K562 (cell line): Measurements from ENCODE around the gene GCK. TPM values are rescaled to one million over a fixed set of nuclear protein-coding genes. Genes with fewer than 3 reads are reported as not detected.

Experiments
- ATAC-seq: fragments of 200-7000 bp; cut with Tn5 transposase; 3 replicates; pipeline ENCODE4 v1.9.1; 2020; ENCODE audit warnings: moderate library complexity
- BruUV-seq: library from RNA; stranded (reverse); fragments of 400-500 nt; replicated peaks from 2 replicates; lab custom pipeline; 2021; lab: Mats Ljungman, UMichigan
- CTCF ChIA-PET: fragments of 300-600 bp; formaldehyde crosslinking; extraction: SDS; loops from one replicate; lab custom pipeline; 2021; ENCODE audit warnings: low intra/inter-chr PET ratio; lab: Yijun Ruan, JAX
- POLR2A ChIA-PET: fragments of 300-600, 350-650 bp; sonication (Branson Sonifier 250); formaldehyde crosslinking; extraction: SDS; loops from one replicate; lab custom pipeline; 2021; ENCODE audit warnings: antibody characterized with exemption, inconsistent platforms; lab: Yijun Ruan, JAX
- DNase-seq, 4 experiments: peaks; one replicate each; pipeline versions ENCODE4 v3.0.0 to v3.0.0-alpha.2; 2011 to 2018; ENCODE audit warnings: low spot score in 3 of 4, mixed read lengths in 3 of 4; ENCODE audit errors: extremely low read depth in 1 of 4
- FAIRE-seq: peaks from 2 replicates; lab custom pipeline; 2011; peaks lifted over from hg19 to GRCh38; lab: Jason Lieb, UNC
- H2AFZ ChIP-seq: 2 replicates; pipeline ENCODE4 v1.6.0; 2011; ENCODE audit warnings: low read depth, low read length, control low read depth, inconsistent platforms
- H3K27ac ChIP-seq: fragments of 200-600 bp; 3 replicates; pipeline ENCODE4 v1.8.0; 2011; ENCODE audit warnings: low read depth, mild to moderate bottlenecking, control low read depth, inconsistent platforms, low read length, moderate library complexity, mixed read lengths; ENCODE audit errors: extremely low read depth
- H3K27me3 ChIP-seq, 2 experiments: fragments of 300-600 bp in 1 of 2; 2 replicates in 1 of 2; 3 replicates in 1 of 2; pipeline versions ENCODE4 v1.6.0 to v1.8.0; 2011; ENCODE audit warnings: inconsistent platforms in 2 of 2, low read length in 2 of 2, mild to moderate bottlenecking in 1 of 2, mixed read lengths in 1 of 2, moderate library complexity in 1 of 2; ENCODE audit not compliant: control insufficient read depth in 2 of 2, insufficient read depth in 2 of 2
- H3K36me3 ChIP-seq: fragments of 300-600 bp; 3 replicates; pipeline ENCODE4 v1.8.0; 2011; ENCODE audit warnings: mild to moderate bottlenecking, low read length, inconsistent platforms; ENCODE audit not compliant: control insufficient read depth, insufficient read depth
- H3K4me1 ChIP-seq, 2 experiments: fragments of 200-600 bp in 1 of 2; replicated peaks in 1 of 2; 2 replicates in 1 of 2; 3 replicates in 1 of 2; pipeline versions ENCODE4 v1.5.1 to v1.8.0; 2011; ENCODE audit warnings: inconsistent platforms in 2 of 2, low read length in 2 of 2, mild to moderate bottlenecking in 1 of 2, mixed read lengths in 1 of 2, moderate library complexity in 1 of 2; ENCODE audit not compliant: control insufficient read depth in 2 of 2, insufficient read depth in 2 of 2
- H3K4me2 ChIP-seq: 2 replicates; pipeline ENCODE4 v1.6.1; 2011; ENCODE audit warnings: low read length, control low read depth, inconsistent platforms, mixed read lengths; ENCODE audit not compliant: insufficient read depth
- H3K4me3 ChIP-seq: fragments of 200-600 bp; sonication (generic), shearing (Covaris generic); 2 replicates; pipeline ENCODE4 v1.5.1; 2016; ENCODE audit warnings: control low read depth, inconsistent platforms
- H3K79me2 ChIP-seq: fragments of 200-600 bp; 3 replicates; pipeline ENCODE4 v1.8.0; 2011; ENCODE audit warnings: low read length, inconsistent platforms; ENCODE audit not compliant: control insufficient read depth, insufficient read depth
- H3K9ac ChIP-seq, 2 experiments: 2 replicates each; pipeline versions ENCODE4 v1.6.0 to v1.6.1; 2011; ENCODE audit warnings: low read depth in 2 of 2, low read length in 2 of 2, control low read depth in 1 of 2, inconsistent platforms in 1 of 2, mild to moderate bottlenecking in 1 of 2, mixed read lengths in 1 of 2; ENCODE audit not compliant: insufficient read depth in 1 of 2
- H3K9me1 ChIP-seq: one replicate; pipeline ENCODE4 v1.6.0; 2011; ENCODE audit warnings: inconsistent platforms, mild to moderate bottlenecking, low read length, moderate library complexity; ENCODE audit not compliant: control insufficient read depth, insufficient read depth
- H3K9me3 ChIP-seq: replicated peaks from 2 replicates; pipeline ENCODE4 v1.5.1; 2011; ENCODE audit warnings: low read depth, low read length, inconsistent platforms; ENCODE audit not compliant: control insufficient read depth, insufficient read depth
- H4K20me1 ChIP-seq: replicated peaks from 2 replicates; pipeline ENCODE4 v1.6.1; 2011; ENCODE audit warnings: low read length, inconsistent platforms, mixed read lengths; ENCODE audit not compliant: control insufficient read depth, insufficient read depth
- BRF1 ChIP-seq: IDR thresholded peaks from 3 replicates; pipeline ENCODE4 v1.6.1; 2011; ENCODE audit warnings: borderline replicate concordance, mild to moderate bottlenecking; ENCODE audit not compliant: insufficient read length; ENCODE audit errors: extremely low read depth
- MAX ChIP-seq: sonication (generic); formaldehyde crosslinking; IDR thresholded peaks from 2 replicates; pipeline ENCODE4 v1.9.0; 2022; ENCODE audit warnings: mild to moderate bottlenecking, missing genetic modification reagents
- POLR2G ChIP-seq: fragments of 200-400 bp; formaldehyde crosslinking; IDR thresholded peaks from 2 replicates; pipeline ENCODE4 v1.6.1; 2017; ENCODE audit warnings: low read depth, mild to moderate bottlenecking, antibody characterized with exemption, low read length, moderate library complexity
- RBM22 ChIP-seq: fragments of 200-400 bp; formaldehyde crosslinking; IDR thresholded peaks from 2 replicates; pipeline ENCODE4 v1.6.1; 2018; ENCODE audit warnings: low read length, low read depth; ENCODE audit not compliant: poor library complexity, severe bottlenecking
- RCOR1 ChIP-seq, 2 experiments: IDR thresholded peaks; 2 replicates each; pipeline ENCODE4 v1.6.1; 2012; ENCODE audit warnings: low read depth in 2 of 2, low read length in 2 of 2, borderline replicate concordance in 1 of 2, improper control_type of control experiment in 1 of 2
- ZNF740 ChIP-seq, 3 experiments: fragments of 200-800 bp in 1 of 3; sonication (Bioruptor generic) in 1 of 3; sonication (generic) in 1 of 3; formaldehyde crosslinking in 1 of 3; IDR thresholded peaks; 2 replicates each; pipeline versions ENCODE4 v1.6.1 to v1.8.0; 2016 to 2022; ENCODE audit warnings: mild to moderate bottlenecking in 2 of 3, missing compliant biosample characterization in 2 of 3, missing genetic modification characterization in 2 of 3, missing genetic modification reagents in 1 of 3
- WGBS: fragments of 100-300 bp; shearing (Covaris generic); methylation state at CpG from one replicate; pipeline ENCODE4 v1.1.6; 2016; ENCODE audit warnings: low coverage, mixed read lengths; ENCODE audit not compliant: insufficient coverage; ENCODE audit errors: missing lambda C conversion rate; 5-methylcytosine and 5-hydroxymethylcytosine counted together
- in situ Hi-C: fragments of 300-500 bp; cut with MboI; formaldehyde crosslinking; loops from 4 replicates; pipeline ENCODE4 v1.15.0; 2018; ENCODE audit warnings: inconsistent platforms, mixed read lengths
- intact Hi-C: fragments of 100-400 bp; cut with micrococcal nuclease; formaldehyde crosslinking; loops from 2 replicates; pipeline ENCODE4 v1.14.2; 2022
- polyA plus RNA-seq, 8 experiments: library from polyadenylated mRNA; depleted of rRNA in 4 of 8; stranded (reverse) in 5 of 8; unstranded in 3 of 8; fragments of >200 nt; fragmentation: Nextera tagmentation in 2 of 8; fragmentation: Illumina TruSeq in 1 of 8; extraction: Ambion mirVana in 2 of 8; extraction: Trizol in 1 of 8; gene quantifications; 2 replicates each; pipeline versions ENCODE4 v1.2.1 to v1.2.3, GENCODE V29; 2011 to 2014; ENCODE audit warnings: inconsistent platforms in 1 of 8, missing spikeins in 1 of 8
- total RNA-seq, 7 experiments: library from RNA; depleted of rRNA in 6 of 7; stranded (reverse); fragments of >200 nt in 6 of 7; fragmentation: Illumina TruSeq in 2 of 7; extraction: Trizol in 2 of 7; gene quantifications; 2 replicates each; pipeline versions ENCODE4 v1.2.1 to v1.2.3, GENCODE V29; 2011 to 2021; ENCODE audit warnings: low replicate concordance in 1 of 7

GCK gene
- total and polyA plus RNA-seq, 9 of the 15 experiments (the other 6 are each of a cell fraction or from before 2014, with no cell fraction given) = 0.11 to 0.55 (median 0.16) TPM; not detected in 3

- in situ Hi-C loops (no loop called here), intact Hi-C loops (no loop called here)
- H3K36me3 ChIP-seq = peaks cover 26% of the 10 kb centered on the region; the same call in 2 of the 3 replicates
- H2AFZ ChIP-seq = no peak overlapping the region
- DNase-seq (peak in 2 of 4 experiments; percentile 28 to 36), FAIRE-seq (no peak), ATAC-seq (no peak)
- H3K4me3 ChIP-seq = no peak overlapping the region
- WGBS = 16% methylated on average over 16 of the region's 16 CpGs
- H3K27me3 ChIP-seq = peaks cover 2 to 32% of the 10 kb centered on the region in 2 experiments; a peak in 3 of 5 replicates
- TF ChIP-seq MAX (CRISPR knock-in tag) (peak; percentile 40; the same call in 1 of the 2 replicates), POLR2G (peak; percentile 69), ZNF740 (CRISPR knock-in tag; IDR thresholded peaks at IDR 0.05) (peak; percentile 32; the same call in 1 of the 2 replicates), ZNF740 (tag; IDR thresholded peaks at IDR 0.05) (no peak), RCOR1 (IDR thresholded peaks at IDR 0.05; ENCODE audit: borderline replicate concordance in 1 of 2, low read depth in 2 of 2, low read length in 2 of 2) (no peak), RBM22 (peak; percentile 18), BRF1 (no peak)
- H3K79me2 ChIP-seq = no peaks in the 10 kb centered on the region
- H4K20me1 ChIP-seq = peaks cover 25% of the 10 kb centered on the region
- H3K4me1 ChIP-seq = peaks cover 10 to 61% of the 10 kb centered on the region in 2 experiments; a peak in 4 of 5 replicates
- no TSS peak for BruUV-seq
- peaks cover 9% of the 10 kb centered on the region for H3K9me1 ChIP-seq
- H3K27ac ChIP-seq = no peak overlapping the region
- H3K9me3 ChIP-seq = no peaks in the 10 kb centered on the region
- H3K4me2 ChIP-seq = no peak overlapping the region
- ChIA-PET POLR2A (interaction anchor here (0.6 to 2.5 kb wide), 7 partner anchors 9 to 124 kb away, joined by 3 to 10 read pairs (median 4); no protein-coding TSS in a partner anchor), CTCF (no interaction called here)
- peak overlapping the region in 1 of 2 experiments; percentile 66; a peak in 2 of 4 replicates for H3K9ac ChIP-seq
Observed at GRCh38 chr7:44111761-44112160, 77.5 kb downstream of the GCK start.
